HL-60 (cell line): ENCODE data around the gene SEC24D.

Source experiments
- DNase-seq, 2 experiments: peaks; one replicate each; pipeline ENCODE4 v3.0.0-alpha.2; 2010 to 2020; ENCODE audit warnings: low read depth in 1 of 2, low spot score in 1 of 2
- H3K27ac ChIP-seq: fragments of 250-450 bp; sonication (Bioruptor Pico); replicated peaks from 2 replicates; pipeline ENCODE4 v1.5.1; 2020; ENCODE audit warnings: mild to moderate bottlenecking, moderate library complexity
- H3K27me3 ChIP-seq: fragments of 250-450 bp; sonication (Bioruptor Pico); 2 replicates; pipeline ENCODE4 v1.5.1; 2021; ENCODE audit warnings: mild to moderate bottlenecking, moderate library complexity; ENCODE audit not compliant: insufficient read depth, poor library complexity, severe bottlenecking
- H3K4me3 ChIP-seq: replicated peaks from 2 replicates; pipeline ENCODE4 v1.5.1; 2011; ENCODE audit warnings: mild to moderate bottlenecking, control low read depth, low read length; ENCODE audit not compliant: insufficient read depth
- CTCF ChIP-seq: IDR thresholded peaks from one replicate; pipeline ENCODE4 v1.5.1; 2011; ENCODE audit warnings: low read length, control low read depth, inconsistent platforms; ENCODE audit not compliant: insufficient read depth
- GABPA ChIP-seq: IDR thresholded peaks from 2 replicates; pipeline ENCODE4 v1.6.1; 2012; ENCODE audit warnings: low read depth
- POLR2AphosphoS5 ChIP-seq: IDR thresholded peaks from 2 replicates; pipeline ENCODE4 v1.6.1; 2012; ENCODE audit warnings: low read depth
- REST ChIP-seq: IDR thresholded peaks from 2 replicates; pipeline ENCODE4 v1.6.1; 2012; ENCODE audit warnings: low read depth; ENCODE audit not compliant: insufficient replicate concordance
- SPI1 ChIP-seq: IDR thresholded peaks from 2 replicates; pipeline ENCODE4 v1.6.1; 2012; ENCODE audit warnings: low read depth, mild to moderate bottlenecking, borderline replicate concordance

SEC24D gene

GRCh38 chr4:118774989-118775388 lies 60.9 kb downstream of the SEC24D start:
- TF ChIP-seq CTCF (no peak), GABPA (no peak), POLR2AphosphoS5 (no peak), SPI1 (no peak)
- Histone ChIP-seq H3K27me3 (no peaks in the 10 kb centered on the region), H3K4me3 (no peak overlapping the region), H3K27ac (no peak overlapping the region)
- no peak for DNase-seq

DNA sequence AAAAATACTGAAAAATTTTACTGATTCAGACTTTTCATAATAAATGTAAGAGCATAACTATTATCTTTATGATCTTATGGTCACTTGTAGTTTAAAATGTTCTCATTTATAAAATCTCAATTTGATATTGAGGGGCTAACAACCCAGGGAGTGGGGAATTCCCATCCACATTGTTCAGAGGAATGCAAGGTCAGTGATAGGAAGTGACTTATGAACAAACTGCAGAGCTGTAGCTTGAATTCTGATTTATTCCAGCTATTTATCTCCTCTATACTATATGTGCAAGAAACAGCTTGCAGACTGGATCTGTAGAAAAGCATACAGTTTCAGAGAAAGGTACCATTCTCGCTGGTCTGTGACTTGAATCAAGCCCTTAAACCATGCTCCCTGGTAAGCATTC lies 61.6 kb downstream of the SEC24D start:
- no peak overlapping the region for H3K4me3 ChIP-seq
- no peak overlapping the region for H3K27ac ChIP-seq
- no peaks in the 10 kb centered on the region for H3K27me3 ChIP-seq
- DNase-seq, result no peak
- TF ChIP-seq POLR2AphosphoS5 (no peak), CTCF (no peak), SPI1 (no peak)

DNA sequence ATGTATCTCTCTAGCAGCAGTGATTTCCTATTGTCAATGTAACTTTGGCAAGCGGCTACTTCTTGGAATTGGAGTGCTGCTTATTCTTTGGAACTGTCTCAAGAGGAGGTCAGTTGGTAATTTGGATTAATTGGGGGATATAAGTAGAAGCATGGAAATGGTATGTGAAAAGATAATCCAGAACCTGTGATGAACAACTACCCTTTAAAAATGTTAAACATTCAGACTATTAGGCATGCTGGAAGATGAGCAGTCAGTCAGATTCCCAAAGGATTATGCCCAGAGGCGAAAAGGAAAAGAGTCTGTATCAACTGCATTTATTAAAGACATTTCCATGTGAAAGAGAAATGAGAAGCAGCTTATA lies 62.5 kb downstream of the SEC24D start:
- no peak for DNase-seq
- H3K27ac ChIP-seq, result no peak overlapping the region
- H3K4me3 ChIP-seq, result no peak overlapping the region
- H3K27me3 ChIP-seq, result no peaks in the 10 kb centered on the region
- TF ChIP-seq REST (no peak), SPI1 (no peak), GABPA (no peak), POLR2AphosphoS5 (no peak), CTCF (no peak)

- Histone ChIP-seq H3K27ac (no peak overlapping the region), H3K27me3 (no peaks in the 10 kb centered on the region), H3K4me3 (no peak overlapping the region)
- TF ChIP-seq CTCF, result no peak
- no peak for TF ChIP-seq POLR2AphosphoS5
- no peak for DNase-seq
Observed at GRCh38 chr4:118772767-118773428, 63.0 kb downstream of the SEC24D start.
